ENCODE data around the gene NEO1.
A peak's percentile ranks its signal among the peaks of the same experiment; 100 is the strongest.
"Not testable (repeated sequence)": the region's sequence is repeated elsewhere in the genome, so short reads cannot be mapped to it uniquely, and the experiment has no call there.

NEO1 gene

GRCh38 chr15:73141216-73141900 is 89.1 kb downstream of the NEO1 start:
- DNase-seq: no peak

- DNase-seq: peak; percentile 4
Observed at GRCh38 chr15:73142802-73143762, 90.8 kb downstream of the NEO1 start.

- no peak for DNase-seq
Observed at GRCh38 chr15:73143763-73144155, 91.5 kb downstream of the NEO1 start.

- no peak for DNase-seq
Observed at GRCh38 chr15:73146419-73146818, 94.2 kb downstream of the NEO1 start.

GRCh38 chr15:73150831-73151230 is 98.6 kb downstream of the NEO1 start:
- DNase-seq: no peak

GRCh38 chr15:73153024-73153423 is 100.8 kb downstream of the NEO1 start:
- DNase-seq: no peak

GRCh38 chr15:73153447-73153846 is 101.2 kb downstream of the NEO1 start:
- no peak for DNase-seq

GRCh38 chr15:73156431-73157191 is 104.3 kb downstream of the NEO1 start:
- no peak for DNase-seq

- no peak for DNase-seq
Observed at GRCh38 chr15:73161546-73161945, 109.3 kb downstream of the NEO1 start.

- DNase-seq: no peak
Observed at GRCh38 chr15:73165435-73165834, 113.2 kb downstream of the NEO1 start.

GRCh38 chr15:73165844-73166243 is 113.6 kb downstream of the NEO1 start:
- no peak for DNase-seq

GRCh38 chr15:73166711-73167110 is 114.4 kb downstream of the NEO1 start:
- DNase-seq: not testable (repeated sequence)

- no peak for DNase-seq
Observed at GRCh38 chr15:73168487-73168886, 116.2 kb downstream of the NEO1 start.

- DNase-seq: no peak
Observed at GRCh38 chr15:73171711-73172110, 119.4 kb downstream of the NEO1 start.

GRCh38 chr15:73172508-73172907 is 120.2 kb downstream of the NEO1 start:
- no peak for DNase-seq

GRCh38 chr15:73174171-73174570 is 121.9 kb downstream of the NEO1 start:
- DNase-seq: no peak

- no peak for DNase-seq
Observed at GRCh38 chr15:73175382-73175781, 123.1 kb downstream of the NEO1 start.

GRCh38 chr15:73176598-73176997 is 124.3 kb downstream of the NEO1 start:
- no peak for DNase-seq

- DNase-seq: no peak
Observed at GRCh38 chr15:73183071-73183470, 130.8 kb downstream of the NEO1 start.

- no peak for DNase-seq
Observed at GRCh38 chr15:73190189-73190601, 137.9 kb downstream of the NEO1 start.

GRCh38 chr15:73195166-73195565 is 142.9 kb downstream of the NEO1 start:
- DNase-seq: no peak

GRCh38 chr15:73196113-73196512 is 143.8 kb downstream of the NEO1 start:
- DNase-seq: no peak

GRCh38 chr15:73200339-73200738 is 148.1 kb downstream of the NEO1 start:
- DNase-seq: no peak
